A673 (cell line): Measurements from ENCODE around the gene ZSCAN12.

Experiments used
- EZH2 ChIP-seq: fragments of 200-600 bp; sonication (generic); IDR thresholded peaks from 2 replicates; pipeline ENCODE4 v1.6.1; 2017; ENCODE audit warnings: borderline replicate concordance, low read depth, mild to moderate bottlenecking, mixed read lengths, antibody characterized with exemption, low read length; ENCODE audit not compliant: poor library complexity, severe bottlenecking
- TF ChIP-seq, protein P1 (sequence below): fragments of 300-800, 200-600 bp; sonication (generic); conservative IDR thresholded peaks from 2 replicates; pipeline ENCODE4 v1.5.1; 2017; ENCODE audit warnings: low read depth, mild to moderate bottlenecking, antibody characterized with exemption, low read length, moderate library complexity, mixed read lengths

DNA sequence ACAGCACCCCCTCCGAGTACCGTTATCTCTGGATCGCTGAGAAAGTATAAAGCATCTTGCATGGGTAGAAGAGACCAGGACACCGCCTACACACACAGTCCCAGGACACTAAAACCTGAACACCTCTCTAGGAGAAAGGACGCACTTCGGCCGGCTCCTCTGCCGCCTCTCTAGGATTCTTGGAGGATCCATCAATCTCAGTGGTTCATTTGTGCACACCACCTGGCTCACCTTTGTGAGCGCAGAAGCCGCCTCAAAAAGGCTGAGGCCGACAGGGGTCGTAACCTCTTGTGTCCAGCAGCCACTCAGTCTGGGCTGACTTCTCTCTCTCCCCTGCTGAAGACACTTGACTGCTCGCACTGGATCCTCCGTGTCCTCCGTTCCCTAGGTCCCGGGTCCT is 30.2 kb upstream of the ZSCAN12 start:
- TF ChIP-seq, protein P1, sequence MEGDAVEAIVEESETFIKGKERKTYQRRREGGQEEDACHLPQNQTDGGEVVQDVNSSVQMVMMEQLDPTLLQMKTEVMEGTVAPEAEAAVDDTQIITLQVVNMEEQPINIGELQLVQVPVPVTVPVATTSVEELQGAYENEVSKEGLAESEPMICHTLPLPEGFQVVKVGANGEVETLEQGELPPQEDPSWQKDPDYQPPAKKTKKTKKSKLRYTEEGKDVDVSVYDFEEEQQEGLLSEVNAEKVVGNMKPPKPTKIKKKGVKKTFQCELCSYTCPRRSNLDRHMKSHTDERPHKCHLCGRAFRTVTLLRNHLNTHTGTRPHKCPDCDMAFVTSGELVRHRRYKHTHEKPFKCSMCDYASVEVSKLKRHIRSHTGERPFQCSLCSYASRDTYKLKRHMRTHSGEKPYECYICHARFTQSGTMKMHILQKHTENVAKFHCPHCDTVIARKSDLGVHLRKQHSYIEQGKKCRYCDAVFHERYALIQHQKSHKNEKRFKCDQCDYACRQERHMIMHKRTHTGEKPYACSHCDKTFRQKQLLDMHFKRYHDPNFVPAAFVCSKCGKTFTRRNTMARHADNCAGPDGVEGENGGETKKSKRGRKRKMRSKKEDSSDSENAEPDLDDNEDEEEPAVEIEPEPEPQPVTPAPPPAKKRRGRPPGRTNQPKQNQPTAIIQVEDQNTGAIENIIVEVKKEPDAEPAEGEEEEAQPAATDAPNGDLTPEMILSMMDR, result no peak
- TF ChIP-seq EZH2, result no peak
